HL-60/S4 treated with phorbol 12-myristate 13-acetate at 8.2 ng/mL for 4 days and 3 days (cell line): ENCODE results near the gene DOCK9.

Experiments
- in situ Hi-C: fragments of 300-500 bp; cut with MboI; formaldehyde crosslinking; loops from 2 replicates; pipeline ENCODE4 v1.15.0; 2022; ENCODE audit warnings: low sequenced_read_pairs

Gene DOCK9

GRCh38 chr13:98977568-98978265, at the start of gene DOCK9:
DOCK9 (minus strand) TSS chr13:98978064; CDS start chr13:98977909, 155 bp downstream.
- in situ Hi-C loops: no loop called here

DNA sequence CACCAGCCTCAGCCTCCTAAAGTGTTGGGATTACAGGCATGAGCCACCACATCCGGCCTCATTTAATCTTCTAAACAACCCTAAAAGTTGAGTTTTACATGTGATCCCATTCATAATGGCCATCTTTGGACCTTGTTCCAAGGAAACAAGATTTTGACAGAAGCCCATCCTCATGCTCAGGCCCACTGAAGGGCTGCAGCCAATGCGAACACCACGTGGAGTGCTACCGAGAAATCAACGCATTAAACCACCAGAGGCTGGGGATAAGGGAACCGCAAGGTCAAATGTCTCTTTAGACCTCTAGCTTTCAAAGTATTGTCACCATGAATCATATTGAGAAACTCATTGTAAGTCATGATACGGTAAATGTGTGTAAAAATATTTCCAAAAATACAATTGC, 49.4 kb upstream of the DOCK9 start:
- in situ Hi-C loops: no loop called here

- in situ Hi-C loops: no loop called here
Observed at GRCh38 chr13:99022941-99023340, 45.1 kb upstream of the DOCK9 start.

DNA sequence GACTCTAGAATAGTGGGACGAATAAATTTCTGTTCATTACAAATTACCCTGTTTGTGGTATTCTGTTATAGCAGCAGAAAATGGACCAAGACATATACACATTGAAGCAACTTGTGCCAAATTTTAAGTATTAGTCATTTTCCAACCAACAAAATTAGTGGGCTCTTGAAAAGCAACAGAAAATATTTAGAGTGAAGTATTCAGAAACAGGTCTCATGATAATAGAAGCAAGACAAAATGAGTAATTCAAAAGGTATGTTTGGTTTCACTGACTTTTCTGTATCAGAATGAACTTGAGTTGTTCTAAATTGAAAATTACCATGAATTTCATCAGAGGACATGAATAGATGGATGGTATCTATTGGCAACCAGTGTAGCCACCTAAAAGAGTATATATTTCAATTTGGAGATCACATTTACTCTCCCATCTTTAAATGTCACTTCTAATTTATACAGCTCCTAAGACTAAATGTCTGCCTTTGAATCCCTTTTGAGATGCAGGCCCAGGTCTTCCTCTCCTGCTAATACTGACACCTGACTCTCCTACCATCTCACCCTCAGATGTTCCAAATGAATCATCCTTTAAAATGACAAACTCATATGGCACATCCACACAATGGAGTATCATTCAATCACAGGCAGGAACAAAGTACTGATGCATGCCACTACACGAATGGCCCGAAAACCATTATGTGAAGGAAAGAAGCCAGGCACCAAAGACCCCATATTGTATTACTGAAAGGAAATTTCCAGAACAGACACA, 40.7 kb upstream of the DOCK9 start:
- in situ Hi-C loops: no loop called here

- in situ Hi-C loops: no loop called here
Observed at GRCh38 chr13:99015606-99016490, 38.0 kb upstream of the DOCK9 start.

GRCh38 chr13:99014522-99014921, 36.7 kb upstream of the DOCK9 start:
- in situ Hi-C loops: no loop called here

DNA sequence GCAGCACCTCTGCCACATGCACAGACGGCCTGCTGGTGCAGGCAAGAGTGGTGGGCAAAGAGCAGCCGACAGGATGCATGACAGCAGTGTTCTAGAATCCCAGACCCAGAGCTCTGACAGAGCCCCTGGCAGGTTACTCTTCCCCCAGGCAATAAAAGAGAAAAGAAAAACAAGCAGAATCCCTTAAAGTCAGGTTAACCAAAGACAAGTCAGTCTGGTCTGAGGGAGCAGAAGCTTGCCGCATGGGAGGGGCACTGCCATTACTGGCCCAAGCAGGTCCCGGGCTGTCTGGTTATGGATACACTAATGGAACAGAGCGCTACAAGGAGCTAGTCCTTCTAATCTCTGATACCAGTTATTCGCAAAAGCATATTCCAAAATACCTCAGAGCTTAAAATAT, 36.1 kb upstream of the DOCK9 start:
- in situ Hi-C loops: no loop called here

GRCh38 chr13:99012539-99012938, 34.7 kb upstream of the DOCK9 start:
- in situ Hi-C loops: no loop called here

DNA sequence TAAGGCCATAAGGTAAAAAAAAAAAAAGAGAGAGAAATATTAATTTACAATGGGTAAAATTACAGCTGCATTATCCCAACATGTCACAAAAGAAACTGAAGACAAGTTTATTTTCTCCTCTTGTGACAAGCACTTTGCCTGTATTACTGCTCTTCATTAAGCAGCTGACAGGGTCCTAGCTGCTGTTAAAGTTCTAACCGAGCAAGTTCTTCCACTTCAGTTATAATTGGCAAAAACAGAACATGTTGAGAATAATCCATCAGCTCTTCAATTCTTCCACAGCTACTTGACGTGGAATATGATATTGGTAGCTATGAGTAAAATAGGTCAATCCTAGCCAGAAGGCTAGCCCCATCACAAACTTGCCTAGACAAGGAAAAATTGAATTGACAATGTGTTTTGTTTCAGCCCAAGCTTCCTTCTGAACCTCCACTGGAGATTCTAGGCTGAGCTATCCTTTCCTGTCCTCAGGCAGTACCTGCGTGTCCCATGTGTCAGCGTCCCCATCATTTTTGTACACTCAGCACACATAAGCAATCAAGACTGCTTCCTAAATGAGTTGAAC, 32.2 kb upstream of the DOCK9 start:
- in situ Hi-C loops: no loop called here

DNA sequence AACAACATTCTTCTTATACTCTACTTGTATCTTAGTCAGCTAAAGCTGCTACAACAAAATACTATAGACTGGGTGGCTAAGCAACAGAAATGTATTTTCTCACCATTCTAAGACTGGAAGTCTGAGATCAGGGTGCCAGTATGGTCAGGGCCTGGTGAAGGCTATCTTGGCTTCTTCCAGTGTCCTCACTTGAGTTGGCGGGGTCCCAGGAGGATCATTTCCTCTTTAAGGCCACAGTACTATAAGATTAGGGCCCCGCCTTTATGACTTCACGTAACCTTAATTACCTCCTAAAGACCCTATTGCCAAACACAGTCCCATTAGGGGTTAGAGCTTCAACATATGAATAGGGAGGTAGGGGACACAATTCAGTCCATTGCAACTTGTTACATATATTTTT, 30.7 kb upstream of the DOCK9 start:
- in situ Hi-C loops: no loop called here

GRCh38 chr13:99007414-99007986, 29.6 kb upstream of the DOCK9 start:
- in situ Hi-C loops: no loop called here

DNA sequence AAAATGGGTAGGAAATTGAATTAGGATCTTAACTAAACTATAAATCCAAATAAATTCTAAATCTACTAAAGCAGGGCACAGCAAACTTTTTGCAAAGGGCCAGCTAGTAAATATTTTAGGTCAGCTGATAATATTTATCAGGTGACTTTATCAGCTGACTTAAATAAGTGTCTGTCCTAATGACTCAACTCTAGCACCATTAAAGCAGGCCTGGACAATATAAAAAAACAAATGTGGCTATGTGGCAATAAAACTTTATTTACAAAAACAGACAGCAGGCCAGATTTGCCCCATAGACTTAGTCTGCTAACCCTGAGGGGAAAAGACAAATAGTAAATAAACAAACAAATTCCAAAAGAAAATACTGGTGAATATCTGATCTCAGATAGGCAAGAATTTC, 27.7 kb upstream of the DOCK9 start:
- in situ Hi-C loops: no loop called here

DNA sequence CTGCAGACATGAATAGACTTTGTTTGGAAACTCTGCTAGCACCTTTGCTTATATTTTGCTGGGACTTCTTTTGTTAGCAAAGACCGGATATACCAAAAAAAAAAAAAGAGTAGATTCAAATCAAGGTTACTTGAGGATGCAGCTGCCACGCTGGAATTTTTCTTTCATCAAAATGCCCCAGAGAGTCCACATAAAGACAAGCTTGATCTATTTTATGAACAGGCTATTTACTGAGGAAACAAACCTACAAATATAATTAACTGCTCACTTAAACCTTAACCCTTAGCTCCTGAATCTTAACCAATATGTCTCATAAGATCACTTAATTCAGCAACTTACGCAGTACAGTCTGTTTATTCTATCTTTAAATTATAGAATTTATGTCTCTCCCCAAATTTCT, 27.1 kb upstream of the DOCK9 start:
- in situ Hi-C loops: no loop called here

- in situ Hi-C loops: no loop called here
Observed at GRCh38 chr13:99003851-99004471, 26.1 kb upstream of the DOCK9 start.

DNA sequence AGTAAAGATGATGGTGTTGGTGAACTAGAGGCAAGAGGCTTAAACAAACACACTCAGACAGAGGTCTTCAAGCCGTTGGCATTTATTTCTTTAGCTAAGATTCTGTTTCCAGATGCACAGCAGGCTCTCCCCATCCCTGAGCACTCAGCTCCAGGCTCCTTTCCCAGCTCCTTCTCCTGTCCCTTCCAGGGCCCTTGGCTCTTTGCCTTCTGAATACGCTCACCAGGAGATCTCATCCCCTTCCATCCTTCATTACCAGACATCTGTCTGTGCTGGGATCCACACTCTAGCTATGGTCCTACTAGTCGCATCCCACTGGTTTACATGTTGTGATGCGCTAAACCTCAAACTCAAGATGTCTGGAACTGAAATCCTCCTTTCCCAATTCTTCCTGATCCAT, 25.3 kb upstream of the DOCK9 start:
- in situ Hi-C loops: no loop called here

DNA sequence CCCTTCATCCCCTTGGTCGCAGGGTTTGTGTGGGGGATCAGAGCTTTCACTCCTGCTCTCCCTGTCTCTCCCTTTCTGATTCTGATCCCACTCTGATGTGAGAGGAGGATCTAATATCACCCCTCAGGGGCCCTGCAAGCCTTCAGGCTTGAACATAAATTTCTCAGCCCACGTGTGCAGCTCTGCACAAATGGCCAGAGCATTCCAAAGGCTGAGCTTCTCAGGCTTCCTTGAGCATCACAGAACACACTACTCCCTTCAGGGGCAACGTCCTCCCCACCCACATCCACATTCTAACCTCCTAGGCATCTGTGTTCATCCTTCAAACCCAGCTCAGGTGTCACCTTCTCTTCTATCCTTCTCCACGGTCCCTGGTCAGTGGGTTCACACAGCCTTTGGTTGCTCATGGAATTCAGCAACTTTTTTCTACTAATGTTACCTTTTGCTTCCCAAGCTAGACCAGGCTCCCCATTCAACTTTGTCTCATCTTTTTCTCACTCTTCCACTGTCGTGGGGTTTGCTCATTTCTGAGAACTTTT, 24.4 kb upstream of the DOCK9 start:
- in situ Hi-C loops: no loop called here

- in situ Hi-C loops: no loop called here
Observed at GRCh38 chr13:99000137-99000536, 22.3 kb upstream of the DOCK9 start.

- in situ Hi-C loops: no loop called here
Observed at GRCh38 chr13:98999639-98999952, 21.7 kb upstream of the DOCK9 start.

GRCh38 chr13:98998831-98999638, 21.2 kb upstream of the DOCK9 start:
- in situ Hi-C loops: no loop called here
